ENCODE data around the gene PPP1R36.
A peak's percentile ranks its signal among the peaks of the same experiment; 100 is the strongest.
"Not testable (repeated sequence)": the region's sequence is repeated elsewhere in the genome, so short reads cannot be mapped to it uniquely, and the experiment has no call there.

The PPP1R36 gene

GRCh38 chr14:64561631-64562030 lies 11.9 kb downstream of the PPP1R36 start:
- H3K27ac ChIP-seq (ENCODE audit: low read depth, low read length) = no peak overlapping the region
- H3K9ac ChIP-seq (ENCODE audit: low read length) = no peak overlapping the region
- H3K4me3 ChIP-seq (ENCODE audit: low read length) = no peak overlapping the region
- H3K4me1 ChIP-seq (ENCODE audit: control insufficient read depth, insufficient read depth, low read length) = peaks cover 4% of the 10 kb centered on the region
- no peaks in the 10 kb centered on the region for H3K36me3 ChIP-seq (ENCODE audit: control insufficient read depth, insufficient read depth, low read length)
- H3K27me3 ChIP-seq (ENCODE audit: control insufficient read depth, insufficient read depth, low read length) = no peaks in the 10 kb centered on the region

GRCh38 chr14:64562436-64562835 lies 12.7 kb downstream of the PPP1R36 start:
- Histone ChIP-seq H3K27me3 (ENCODE audit: control insufficient read depth, insufficient read depth, low read length) (no peaks in the 10 kb centered on the region), H3K27ac (ENCODE audit: low read depth, low read length) (no peak overlapping the region), H3K36me3 (ENCODE audit: control insufficient read depth, insufficient read depth, low read length) (no peaks in the 10 kb centered on the region), H3K4me3 (ENCODE audit: low read length) (no peak overlapping the region), H3K9ac (ENCODE audit: low read length) (no peak overlapping the region), H3K4me1 (ENCODE audit: control insufficient read depth, insufficient read depth, low read length) (peaks cover 10% of the 10 kb centered on the region)

GRCh38 chr14:64563696-64564095 lies 13.9 kb downstream of the PPP1R36 start:
- Histone ChIP-seq H3K4me3 (ENCODE audit: low read length) (no peak overlapping the region), H3K27me3 (ENCODE audit: control insufficient read depth, insufficient read depth, low read length) (no peaks in the 10 kb centered on the region), H3K4me1 (ENCODE audit: control insufficient read depth, insufficient read depth, low read length) (peaks cover 15% of the 10 kb centered on the region), H3K9ac (ENCODE audit: low read length) (no peak overlapping the region), H3K36me3 (ENCODE audit: control insufficient read depth, insufficient read depth, low read length) (no peaks in the 10 kb centered on the region), H3K27ac (ENCODE audit: low read depth, low read length) (no peak overlapping the region)

GRCh38 chr14:64566651-64567122 lies 16.9 kb downstream of the PPP1R36 start:
- Histone ChIP-seq H3K4me3 (ENCODE audit: low read length) (peak overlapping the region; percentile 7), H3K4me1 (ENCODE audit: control insufficient read depth, insufficient read depth, low read length) (peaks cover 20% of the 10 kb centered on the region), H3K27me3 (ENCODE audit: control insufficient read depth, insufficient read depth, low read length) (no peaks in the 10 kb centered on the region), H3K9ac (ENCODE audit: low read length) (no peak overlapping the region), H3K27ac (ENCODE audit: low read depth, low read length) (peak overlapping the region; percentile 85), H3K36me3 (ENCODE audit: control insufficient read depth, insufficient read depth, low read length) (no peaks in the 10 kb centered on the region)

GRCh38 chr14:64569138-64569631 lies 19.4 kb downstream of the PPP1R36 start:
- Histone ChIP-seq H3K4me3 (ENCODE audit: low read length) (no peak overlapping the region), H3K27ac (ENCODE audit: low read depth, low read length) (peak overlapping the region; percentile 11), H3K27me3 (ENCODE audit: control insufficient read depth, insufficient read depth, low read length) (no peaks in the 10 kb centered on the region), H3K9ac (ENCODE audit: low read length) (no peak overlapping the region), H3K36me3 (ENCODE audit: control insufficient read depth, insufficient read depth, low read length) (no peaks in the 10 kb centered on the region), H3K4me1 (ENCODE audit: control insufficient read depth, insufficient read depth, low read length) (peaks cover 28% of the 10 kb centered on the region)

- not testable (repeated sequence) for H3K36me3 ChIP-seq (ENCODE audit: control insufficient read depth, insufficient read depth, low read length); H3K27me3 ChIP-seq (ENCODE audit: control insufficient read depth, insufficient read depth, low read length); H3K9ac ChIP-seq (ENCODE audit: low read length); H3K4me3 ChIP-seq (ENCODE audit: low read length); H3K27ac ChIP-seq (ENCODE audit: low read depth, low read length)
- H3K4me1 ChIP-seq (ENCODE audit: control insufficient read depth, insufficient read depth, low read length) = peaks cover 28% of the 10 kb centered on the region
These were observed 19.9 kb downstream of the PPP1R36 start for GRCh38 chr14:64569646-64570045.

- Histone ChIP-seq H3K36me3 (ENCODE audit: control insufficient read depth, insufficient read depth, low read length) (no peaks in the 10 kb centered on the region), H3K9ac (ENCODE audit: low read length) (no peak overlapping the region), H3K27ac (ENCODE audit: low read depth, low read length) (peak overlapping the region; percentile 84), H3K4me3 (ENCODE audit: low read length) (no peak overlapping the region), H3K27me3 (ENCODE audit: control insufficient read depth, insufficient read depth, low read length) (no peaks in the 10 kb centered on the region), H3K4me1 (ENCODE audit: control insufficient read depth, insufficient read depth, low read length) (peaks cover 18% of the 10 kb centered on the region)
These were observed 22.8 kb downstream of the PPP1R36 start for GRCh38 chr14:64572386-64573104.

- Histone ChIP-seq H3K27me3 (ENCODE audit: control insufficient read depth, insufficient read depth, low read length) (no peaks in the 10 kb centered on the region), H3K27ac (ENCODE audit: low read depth, low read length) (peak overlapping the region; percentile 84), H3K4me1 (ENCODE audit: control insufficient read depth, insufficient read depth, low read length) (peaks cover 18% of the 10 kb centered on the region), H3K4me3 (ENCODE audit: low read length) (no peak overlapping the region), H3K36me3 (ENCODE audit: control insufficient read depth, insufficient read depth, low read length) (no peaks in the 10 kb centered on the region), H3K9ac (ENCODE audit: low read length) (no peak overlapping the region)
These were observed 23.3 kb downstream of the PPP1R36 start for GRCh38 chr14:64573109-64573508.

GRCh38 chr14:64574371-64575107 lies 24.8 kb downstream of the PPP1R36 start:
- Histone ChIP-seq H3K9ac (ENCODE audit: low read length) (no peak overlapping the region), H3K36me3 (ENCODE audit: control insufficient read depth, insufficient read depth, low read length) (no peaks in the 10 kb centered on the region)

GRCh38 chr14:64577211-64577610 lies 27.4 kb downstream of the PPP1R36 start:
- Histone ChIP-seq H3K4me1 (ENCODE audit: control insufficient read depth, insufficient read depth, low read length) (peaks cover 12% of the 10 kb centered on the region), H3K27me3 (ENCODE audit: control insufficient read depth, insufficient read depth, low read length) (no peaks in the 10 kb centered on the region), H3K36me3 (ENCODE audit: control insufficient read depth, insufficient read depth, low read length) (no peaks in the 10 kb centered on the region), H3K27ac (ENCODE audit: low read depth, low read length) (no peak overlapping the region), H3K9ac (ENCODE audit: low read length) (no peak overlapping the region), H3K4me3 (ENCODE audit: low read length) (no peak overlapping the region)

More at GRCh38 chr14:64574371-64575107, 24.8 kb downstream of the PPP1R36 start:
- Histone ChIP-seq H3K27ac (ENCODE audit: low read depth, low read length) (peak overlapping the region; percentile 45), H3K4me1 (ENCODE audit: control insufficient read depth, insufficient read depth, low read length) (peaks cover 8% of the 10 kb centered on the region), H3K27me3 (ENCODE audit: control insufficient read depth, insufficient read depth, low read length) (no peaks in the 10 kb centered on the region), H3K4me3 (ENCODE audit: low read length) (no peak overlapping the region)

- Histone ChIP-seq H3K4me1 (ENCODE audit: control insufficient read depth, insufficient read depth, low read length) (peaks cover 5% of the 10 kb centered on the region), H3K4me3 (ENCODE audit: low read length) (no peak overlapping the region), H3K27me3 (ENCODE audit: control insufficient read depth, insufficient read depth, low read length) (no peaks in the 10 kb centered on the region), H3K27ac (ENCODE audit: low read depth, low read length) (peak overlapping the region; percentile 36), H3K36me3 (ENCODE audit: control insufficient read depth, insufficient read depth, low read length) (no peaks in the 10 kb centered on the region), H3K9ac (ENCODE audit: low read length) (no peak overlapping the region)
These were observed 30.7 kb downstream of the PPP1R36 start for GRCh38 chr14:64580467-64580866.

GRCh38 chr14:64581363-64581762 lies 31.6 kb downstream of the PPP1R36 start:
- no peaks in the 10 kb centered on the region for H3K36me3 ChIP-seq (ENCODE audit: control insufficient read depth, insufficient read depth, low read length)
- H3K4me1 ChIP-seq (ENCODE audit: control insufficient read depth, insufficient read depth, low read length) = peaks cover 5% of the 10 kb centered on the region
- H3K27me3 ChIP-seq (ENCODE audit: control insufficient read depth, insufficient read depth, low read length) = no peaks in the 10 kb centered on the region
- no peak overlapping the region for H3K9ac ChIP-seq (ENCODE audit: low read length)
- no peak overlapping the region for H3K27ac ChIP-seq (ENCODE audit: low read depth, low read length)
- no peak overlapping the region for H3K4me3 ChIP-seq (ENCODE audit: low read length)

All from rectal smooth muscle tissue (tissue), 1 donor.